Choroid plexus epithelial cell (primary cell): Measurements from ENCODE around the gene SERPINE3.

ENCODE experiments used
- DNase-seq: peaks from one replicate; pipeline ENCODE4 v3.0.0-alpha.2; 2010; ENCODE audit warnings: low read depth
- H3K4me3 ChIP-seq: 2 replicates; pipeline ENCODE4 v1.5.1; 2011; ENCODE audit warnings: low read depth, mild to moderate bottlenecking, control low read depth, low read length, moderate library complexity
- CTCF ChIP-seq: conservative IDR thresholded peaks from 2 replicates; pipeline ENCODE4 v1.5.1; 2011; ENCODE audit warnings: low read depth, mild to moderate bottlenecking, control low read depth, inconsistent platforms, low read length, moderate library complexity

The SERPINE3 gene

DNA sequence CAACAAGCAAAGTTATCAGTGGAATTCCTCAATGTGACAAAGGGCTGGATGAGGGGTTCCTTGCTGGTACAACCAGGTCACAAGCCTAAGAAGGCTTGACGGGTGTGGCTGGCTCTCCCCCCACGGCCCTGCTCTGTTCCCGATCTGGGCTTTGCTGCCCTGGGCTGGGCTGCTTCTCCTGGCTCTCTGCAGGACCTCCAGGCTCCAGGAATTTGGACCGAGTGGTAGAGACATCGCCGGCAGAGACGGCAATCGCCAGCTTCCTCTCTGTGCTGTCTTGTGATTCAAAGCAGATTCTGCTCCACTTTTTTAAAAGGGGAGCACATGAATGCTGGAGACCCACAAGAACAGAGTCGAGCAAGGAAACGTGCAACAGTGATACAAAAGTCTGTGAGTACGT is at the start of gene SERPINE3:
Gene SERPINE3 (plus strand): TSS at position 338 of the 400 bp plus-strand sequence. CDS start 1,401 bp downstream, outside the sequence.
- H3K4me3 ChIP-seq, result no peak within 1 kb of the TSS
- no peak for TF ChIP-seq CTCF
- DNase-seq, result no peak

GRCh38 chr13:51291341-51291740 is 48.1 kb upstream of the SERPINE3 start:
- DNase-seq, result no peak
- no peak for TF ChIP-seq CTCF
- no peak overlapping the region for H3K4me3 ChIP-seq

- no peak overlapping the region for H3K4me3 ChIP-seq
- peak; percentile 63 for DNase-seq
- no peak for TF ChIP-seq CTCF
Measured at GRCh38 chr13:51292000-51292565, 47.4 kb upstream of the SERPINE3 start.

GRCh38 chr13:51297556-51297955 is 41.9 kb upstream of the SERPINE3 start:
- no peak for DNase-seq
- no peak overlapping the region for H3K4me3 ChIP-seq
- TF ChIP-seq CTCF, result peak; percentile 13

DNA sequence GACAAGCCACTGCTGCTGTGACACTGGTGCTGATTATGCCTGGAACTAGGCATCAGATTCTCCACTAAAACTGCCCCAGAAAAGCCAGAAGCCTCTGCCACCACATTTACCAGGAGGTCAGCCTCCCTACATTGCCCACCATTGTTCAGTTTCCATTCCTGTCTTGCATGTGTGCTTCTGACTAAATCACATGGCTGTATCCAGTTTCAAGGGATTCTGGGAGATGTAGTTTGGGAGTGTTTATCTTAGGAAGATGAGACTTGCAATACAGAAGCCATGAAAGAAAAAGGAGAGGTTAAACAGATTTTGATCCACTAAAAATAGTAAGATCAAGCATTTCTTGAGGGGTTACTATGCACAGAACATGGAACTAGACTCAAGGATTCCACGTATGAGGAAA is 40.7 kb upstream of the SERPINE3 start:
- TF ChIP-seq CTCF, result no peak
- no peak overlapping the region for H3K4me3 ChIP-seq
- DNase-seq, result peak; percentile 48

GRCh38 chr13:51303063-51303552 is 36.4 kb upstream of the SERPINE3 start:
- no peak for DNase-seq
- TF ChIP-seq CTCF, result no peak

GRCh38 chr13:51303882-51304281 is 35.6 kb upstream of the SERPINE3 start:
- no peak for DNase-seq
- no peak overlapping the region for H3K4me3 ChIP-seq
- TF ChIP-seq CTCF, result no peak

More at GRCh38 chr13:51303063-51303552, 36.4 kb upstream of the SERPINE3 start:
- no peak overlapping the region for H3K4me3 ChIP-seq
